HG03108 (cell line): ENCODE data around the gene PTOV1.
A peak's percentile ranks its signal among the peaks of the same experiment; 100 is the strongest.

Experiments used
- ATAC-seq: cut with Tn5 transposase; IDR thresholded peaks from one replicate; pipeline ENCODE4 v1.9.1; 2021; ENCODE audit warnings: moderate library complexity; ENCODE audit not compliant: unreplicated experiment

Gene PTOV1

GRCh38 chr19:49858088-49858985, 7.4 kb downstream of the PTOV1 start:
- ATAC-seq = no peak

GRCh38 chr19:49859682-49860335, 8.8 kb downstream of the PTOV1 start:
- ATAC-seq = no peak

- no peak for ATAC-seq
These were observed 9.6 kb downstream of the PTOV1 start for GRCh38 chr19:49860336-49861102.

GRCh38 chr19:49861107-49861506, 10.1 kb downstream of the PTOV1 start:
- ATAC-seq = no peak

GRCh38 chr19:49861541-49862378, 10.8 kb downstream of the PTOV1 start:
- no peak for ATAC-seq

- ATAC-seq = no peak
These were observed 11.7 kb downstream of the PTOV1 start for GRCh38 chr19:49862391-49863253.

- ATAC-seq = no peak
These were observed 12.4 kb downstream of the PTOV1 start for GRCh38 chr19:49863254-49863934.

- ATAC-seq = no peak
These were observed 13.0 kb downstream of the PTOV1 start for GRCh38 chr19:49863935-49864320.

- no peak for ATAC-seq
These were observed 13.9 kb downstream of the PTOV1 start for GRCh38 chr19:49864890-49865289.

- ATAC-seq = peak; percentile 32
These were observed 16.2 kb downstream of the PTOV1 start, which contains the start of gene PNKP for GRCh38 chr19:49866933-49867782. Gene PNKP, minus strand, starts transcription at chr19:49867576. Its CDS starts 372 bp downstream, at chr19:49867204.

- peak; percentile 8 for ATAC-seq
These were observed 18.1 kb downstream of the PTOV1 start for GRCh38 chr19:49869009-49869483.

GRCh38 chr19:49869484-49870308, 18.7 kb downstream of the PTOV1 start:
- peak; percentile 69 for ATAC-seq

- no peak for ATAC-seq
These were observed 19.4 kb downstream of the PTOV1 start for GRCh38 chr19:49870309-49870901.

- ATAC-seq = no peak
These were observed 20.5 kb downstream of the PTOV1 start for GRCh38 chr19:49871349-49871985.

- no peak for ATAC-seq
These were observed 21.5 kb downstream of the PTOV1 start for GRCh38 chr19:49872245-49873128.
